SJCRH30 (cell line): Measurements from ENCODE around the gene MYH14. TPM values are rescaled to one million over a fixed set of nuclear protein-coding genes. Genes with fewer than 3 reads are reported as not detected.

ENCODE experiments used
- DNase-seq, 2 experiments: peaks; one replicate each; pipeline ENCODE4 v3.0.0-alpha.2; 2015 to 2020
- H3K27ac ChIP-seq: fragments of 250-450 bp; sonication (Bioruptor Pico); 2 replicates; pipeline ENCODE4 v1.5.1; 2020; ENCODE audit warnings: mild to moderate bottlenecking, moderate library complexity
- H3K27me3 ChIP-seq: fragments of 250-450 bp; sonication (Bioruptor Pico); 2 replicates; pipeline ENCODE4 v1.5.1; 2020; ENCODE audit warnings: mild to moderate bottlenecking, moderate library complexity
- H3K36me3 ChIP-seq: fragments of 250-450 bp; sonication (Bioruptor Pico); 2 replicates; pipeline ENCODE4 v1.5.1; 2020; ENCODE audit warnings: mild to moderate bottlenecking, moderate library complexity
- H3K4me1 ChIP-seq: fragments of 250-450 bp; sonication (Bioruptor Pico); 2 replicates; pipeline ENCODE4 v1.5.1; 2020; ENCODE audit warnings: mild to moderate bottlenecking, moderate library complexity
- H3K4me3 ChIP-seq: fragments of 250-450 bp; sonication (Bioruptor Pico); 2 replicates; pipeline ENCODE4 v1.5.1; 2020; ENCODE audit warnings: mild to moderate bottlenecking, moderate library complexity
- H3K9me3 ChIP-seq: fragments of 250-450 bp; sonication (Bioruptor Pico); replicated peaks from 2 replicates; pipeline ENCODE4 v1.5.1; 2020; ENCODE audit warnings: mild to moderate bottlenecking, moderate library complexity
- total RNA-seq: library from RNA; depleted of rRNA; stranded (reverse); fragments of >200 nt; shearing (Covaris generic); gene quantifications from 2 replicates; pipeline ENCODE4 v1.2.3, GENCODE V29; 2014; rRNA removed

The MYH14 gene
- total RNA-seq: 25.5 and 25.7 TPM in 2 replicates

- H3K9me3 ChIP-seq: no peaks in the 10 kb centered on the region
- H3K27ac ChIP-seq: peak within 1 kb of the TSS; percentile 69
- no peaks in the 10 kb centered on the region for H3K36me3 ChIP-seq
- H3K4me3 ChIP-seq: peak within 1 kb of the TSS; percentile 70
- peaks cover 19% of the 10 kb centered on the region for H3K4me1 ChIP-seq
- DNase-seq: peak; percentile 98 to 99
- H3K27me3 ChIP-seq: no peaks in the 10 kb centered on the region
These were observed at the start of gene MYH14 for GRCh38 chr19:50203281-50204080. Gene MYH14, plus strand, starts transcription at chr19:50203622. Its CDS starts 6,744 bp downstream, at chr19:50210366.

GRCh38 chr19:50154529-50154928 lies 48.9 kb upstream of the MYH14 start:
- no peaks in the 10 kb centered on the region for H3K4me1 ChIP-seq
- H3K27me3 ChIP-seq: no peaks in the 10 kb centered on the region
- no peak overlapping the region for H3K27ac ChIP-seq
- H3K36me3 ChIP-seq: no peaks in the 10 kb centered on the region
- no peak for DNase-seq
- H3K4me3 ChIP-seq: peak overlapping the region; percentile 33
- H3K9me3 ChIP-seq: no peaks in the 10 kb centered on the region; the same call in 1 of the 2 replicates

- no peak overlapping the region for H3K27ac ChIP-seq
- H3K36me3 ChIP-seq: no peaks in the 10 kb centered on the region
- H3K27me3 ChIP-seq: no peaks in the 10 kb centered on the region
- DNase-seq: no peak
- no peak overlapping the region for H3K4me3 ChIP-seq
- H3K9me3 ChIP-seq: no peaks in the 10 kb centered on the region; the same call in 1 of the 2 replicates
- H3K4me1 ChIP-seq: no peaks in the 10 kb centered on the region
These were observed 47.8 kb upstream of the MYH14 start for GRCh38 chr19:50155520-50156109.

GRCh38 chr19:50158577-50158976 lies 44.8 kb upstream of the MYH14 start:
- H3K27me3 ChIP-seq: no peaks in the 10 kb centered on the region
- no peaks in the 10 kb centered on the region for H3K36me3 ChIP-seq
- H3K4me3 ChIP-seq: no peak overlapping the region
- H3K9me3 ChIP-seq: no peaks in the 10 kb centered on the region; the same call in 1 of the 2 replicates
- no peak for DNase-seq
- H3K27ac ChIP-seq: no peak overlapping the region
- no peaks in the 10 kb centered on the region for H3K4me1 ChIP-seq

- H3K9me3 ChIP-seq: no peaks in the 10 kb centered on the region; the same call in 1 of the 2 replicates
- H3K27ac ChIP-seq: no peak overlapping the region
- no peaks in the 10 kb centered on the region for H3K4me1 ChIP-seq
- no peak overlapping the region for H3K4me3 ChIP-seq
- no peaks in the 10 kb centered on the region for H3K27me3 ChIP-seq
- no peak for DNase-seq
- H3K36me3 ChIP-seq: no peaks in the 10 kb centered on the region
These were observed 44.3 kb upstream of the MYH14 start for GRCh38 chr19:50159078-50159477.

GRCh38 chr19:50162988-50163387 lies 40.4 kb upstream of the MYH14 start, which contains the start of gene IZUMO2:
Gene IZUMO2, minus strand, starts transcription at chr19:50163281. Its CDS starts 87 bp downstream, at chr19:50163194.
- no peaks in the 10 kb centered on the region for H3K36me3 ChIP-seq
- no peak within 1 kb of the TSS for H3K27ac ChIP-seq
- no peak within 1 kb of the TSS for H3K4me3 ChIP-seq
- peaks cover 17% of the 10 kb centered on the region for H3K4me1 ChIP-seq
- H3K27me3 ChIP-seq: no peaks in the 10 kb centered on the region
- no peak for DNase-seq
- no peaks in the 10 kb centered on the region; the same call in 1 of the 2 replicates for H3K9me3 ChIP-seq

- Histone ChIP-seq H3K4me1 (peaks cover 32% of the 10 kb centered on the region), H3K9me3 (no peaks in the 10 kb centered on the region), H3K27ac (peak overlapping the region; percentile 73), H3K4me3 (no peak overlapping the region), H3K36me3 (no peaks in the 10 kb centered on the region), H3K27me3 (no peaks in the 10 kb centered on the region)
- DNase-seq: peak; percentile 96 to 99
These were observed 36.1 kb upstream of the MYH14 start for GRCh38 chr19:50167314-50167721.

GRCh38 chr19:50171752-50172151 lies 31.7 kb upstream of the MYH14 start:
- Histone ChIP-seq H3K9me3 (no peaks in the 10 kb centered on the region; the same call in 1 of the 2 replicates), H3K27ac (peak overlapping the region; percentile 61; the same call in 1 of the 2 replicates), H3K4me1 (peaks cover 38% of the 10 kb centered on the region), H3K36me3 (no peaks in the 10 kb centered on the region), H3K4me3 (no peak overlapping the region), H3K27me3 (no peaks in the 10 kb centered on the region)
- DNase-seq: no peak

GRCh38 chr19:50172726-50173125 lies 30.7 kb upstream of the MYH14 start:
- H3K4me3 ChIP-seq: no peak overlapping the region
- peak overlapping the region; percentile 61 for H3K27ac ChIP-seq
- H3K36me3 ChIP-seq: no peaks in the 10 kb centered on the region
- peak; percentile 68 to 71 for DNase-seq
- H3K4me1 ChIP-seq: peaks cover 30% of the 10 kb centered on the region
- H3K27me3 ChIP-seq: no peaks in the 10 kb centered on the region
- no peaks in the 10 kb centered on the region; the same call in 1 of the 2 replicates for H3K9me3 ChIP-seq

GRCh38 chr19:50173127-50173526 lies 30.3 kb upstream of the MYH14 start:
- peaks cover 30% of the 10 kb centered on the region for H3K4me1 ChIP-seq
- no peaks in the 10 kb centered on the region for H3K27me3 ChIP-seq
- no peaks in the 10 kb centered on the region for H3K36me3 ChIP-seq
- no peaks in the 10 kb centered on the region; the same call in 1 of the 2 replicates for H3K9me3 ChIP-seq
- no peak overlapping the region for H3K4me3 ChIP-seq
- H3K27ac ChIP-seq: peak overlapping the region; percentile 61
- peak; percentile 86 to 93 for DNase-seq

- H3K27ac ChIP-seq: no peak overlapping the region
- no peaks in the 10 kb centered on the region for H3K27me3 ChIP-seq
- H3K36me3 ChIP-seq: no peaks in the 10 kb centered on the region
- no peak for DNase-seq
- peaks cover 32% of the 10 kb centered on the region for H3K4me1 ChIP-seq
- H3K9me3 ChIP-seq: no peaks in the 10 kb centered on the region; the same call in 1 of the 2 replicates
- no peak overlapping the region for H3K4me3 ChIP-seq
These were observed 29.2 kb upstream of the MYH14 start for GRCh38 chr19:50174100-50174793.

- no peak for DNase-seq
- H3K9me3 ChIP-seq: no peaks in the 10 kb centered on the region; the same call in 1 of the 2 replicates
- H3K27me3 ChIP-seq: no peaks in the 10 kb centered on the region
- H3K27ac ChIP-seq: no peak overlapping the region
- no peaks in the 10 kb centered on the region for H3K36me3 ChIP-seq
- H3K4me3 ChIP-seq: no peak overlapping the region
- peaks cover 43% of the 10 kb centered on the region for H3K4me1 ChIP-seq
These were observed 27.5 kb upstream of the MYH14 start for GRCh38 chr19:50175924-50176323.

GRCh38 chr19:50176775-50177174 lies 26.6 kb upstream of the MYH14 start:
- Histone ChIP-seq H3K27ac (no peak overlapping the region), H3K4me3 (no peak overlapping the region), H3K36me3 (no peaks in the 10 kb centered on the region), H3K27me3 (no peaks in the 10 kb centered on the region), H3K4me1 (peaks cover 46% of the 10 kb centered on the region), H3K9me3 (no peaks in the 10 kb centered on the region; the same call in 1 of the 2 replicates)
- DNase-seq: no peak

GRCh38 chr19:50178320-50178719 lies 25.1 kb upstream of the MYH14 start:
- H3K4me3 ChIP-seq: peak overlapping the region; percentile 32
- H3K27ac ChIP-seq: peak overlapping the region; percentile 100
- H3K4me1 ChIP-seq: peaks cover 32% of the 10 kb centered on the region
- no peaks in the 10 kb centered on the region for H3K36me3 ChIP-seq
- H3K27me3 ChIP-seq: no peaks in the 10 kb centered on the region
- DNase-seq: peak; percentile 80 to 95
- H3K9me3 ChIP-seq: no peaks in the 10 kb centered on the region; the same call in 1 of the 2 replicates
